Measurements from ENCODE around the gene RYR3. TPM values are rescaled to one million over a fixed set of nuclear protein-coding genes. Genes with fewer than 3 reads are reported as not detected.
"Not testable (repeated sequence)": the region's sequence is repeated elsewhere in the genome, so short reads cannot be mapped to it uniquely, and the experiment has no call there.

RYR3 gene
- total RNA-seq, 2 experiments from 2014 or later = not detected

- Mint-ChIP-seq H3K9me3 (no peaks in the 10 kb centered on the region), H3K27me3 (peaks cover 2% of the 10 kb centered on the region), H3K4me1 (ENCODE audit: low read depth) (no peaks in the 10 kb centered on the region), H3K36me3 (ENCODE audit: low read depth) (no peaks in the 10 kb centered on the region), H3K4me3 (no peak overlapping the region), H3K27ac (no peak overlapping the region)
- CTCF ChIA-PET = interaction anchor here (0.5 kb wide), 1 partner anchor 130 kb away, joined by 3 read pairs; no protein-coding TSS in a partner anchor
- ATAC-seq (no peak), DNase-seq (no peak)
- intact Hi-C loops (cut with micrococcal nuclease) = no loop called here
- no peak for TF ChIP-seq CTCF (IDR thresholded peaks at IDR 0.05)
- POLR2A ChIA-PET = no interaction called here
Measured at GRCh38 chr15:33808720-33809457, 498.1 kb downstream of the RYR3 start.

- no peak for ATAC-seq
- no peak overlapping the region for H3K27ac Mint-ChIP-seq
- CTCF ChIA-PET = no interaction called here
- H3K4me3 Mint-ChIP-seq = no peak overlapping the region
- POLR2A ChIA-PET = no interaction called here
- TF ChIP-seq CTCF (IDR thresholded peaks at IDR 0.05) = no peak
- peaks cover 2% of the 10 kb centered on the region for H3K27me3 Mint-ChIP-seq
- H3K9me3 Mint-ChIP-seq = no peaks in the 10 kb centered on the region
- no peak for DNase-seq
- H3K36me3 Mint-ChIP-seq (ENCODE audit: low read depth) = no peaks in the 10 kb centered on the region
- H3K4me1 Mint-ChIP-seq (ENCODE audit: low read depth) = no peaks in the 10 kb centered on the region
- intact Hi-C loops (cut with micrococcal nuclease) = no loop called here
Measured at GRCh38 chr15:33810073-33810595, 499.4 kb downstream of the RYR3 start.

GRCh38 chr15:33810806-33811205 lies 500.0 kb downstream of the RYR3 start:
- Mint-ChIP-seq H3K27ac (no peak overlapping the region), H3K4me1 (ENCODE audit: low read depth) (no peaks in the 10 kb centered on the region), H3K9me3 (no peaks in the 10 kb centered on the region), H3K36me3 (ENCODE audit: low read depth) (no peaks in the 10 kb centered on the region), H3K4me3 (no peak overlapping the region), H3K27me3 (peaks cover 2% of the 10 kb centered on the region)
- POLR2A ChIA-PET = no interaction called here
- CTCF ChIA-PET = no interaction called here
- no peak for DNase-seq
- intact Hi-C loops (cut with micrococcal nuclease) = no loop called here
- no peak for ATAC-seq
- TF ChIP-seq CTCF (IDR thresholded peaks at IDR 0.05) = no peak

GRCh38 chr15:33813891-33814290 lies 503.1 kb downstream of the RYR3 start:
- ATAC-seq (no peak), DNase-seq (no peak)
- Mint-ChIP-seq H3K27me3 (peaks cover 9% of the 10 kb centered on the region), H3K27ac (no peak overlapping the region), H3K4me3 (no peak overlapping the region), H3K36me3 (ENCODE audit: low read depth) (no peaks in the 10 kb centered on the region), H3K9me3 (no peaks in the 10 kb centered on the region), H3K4me1 (ENCODE audit: low read depth) (no peaks in the 10 kb centered on the region)
- no peak for TF ChIP-seq CTCF (IDR thresholded peaks at IDR 0.05)
- CTCF ChIA-PET = no interaction called here
- intact Hi-C loops (cut with micrococcal nuclease) = no loop called here
- POLR2A ChIA-PET = no interaction called here

GRCh38 chr15:33819499-33819898 lies 508.7 kb downstream of the RYR3 start:
- H3K27me3 Mint-ChIP-seq; POLR2A ChIA-PET; H3K36me3 Mint-ChIP-seq (ENCODE audit: low read depth); H3K4me3 Mint-ChIP-seq; intact Hi-C loops (cut with micrococcal nuclease); DNase-seq; H3K27ac Mint-ChIP-seq; ATAC-seq; H3K9me3 Mint-ChIP-seq; H3K4me1 Mint-ChIP-seq (ENCODE audit: low read depth): not testable (repeated sequence)
- CTCF ChIA-PET = interaction anchor here (1.2 kb wide), 1 partner anchor 9 kb away, joined by 3 read pairs; no protein-coding TSS in a partner anchor
